ENCODE results near the gene C13orf46. TPM values are rescaled to one million over a fixed set of nuclear protein-coding genes. Genes with fewer than 3 reads are reported as not detected.

The C13orf46 gene
- total and polyA plus RNA-seq, 4 donors: 1.1 to 11.3 (median 6.4) TPM

GRCh38 chr13:114005206-114005724 lies 31.4 kb upstream of the C13orf46 start:
- H3K36me3 ChIP-seq (ENCODE audit: control insufficient read depth in 4 of 4, insufficient read depth in 4 of 4, low read length in 4 of 4): peaks cover 0 to 29% (median 3%) of the 10 kb centered on the region in 4 donors
- WGBS, 2 donors: 84 to 89% methylated on average over 14 to 15 of the region's 15 CpGs
- H3K4me3 ChIP-seq: no peak overlapping the region
- no peaks in the 10 kb centered on the region for H3K27me3 ChIP-seq (ENCODE audit: control insufficient read depth in 3 of 3, insufficient read depth in 3 of 3, low read length in 2 of 3)
- DNase-seq (no peak), ATAC-seq (ENCODE audit: insufficient read depth, low FRiP score) (no peak)
- no peak overlapping the region for H3K27ac ChIP-seq (ENCODE audit: low read depth in 1 of 2, low read length in 1 of 2)
- no peaks in the 10 kb centered on the region for H3K9me3 ChIP-seq (ENCODE audit: control insufficient read depth in 4 of 4, insufficient read depth in 3 of 4, low read length in 3 of 4)
- H3K4me1 ChIP-seq (ENCODE audit: control insufficient read depth in 5 of 5, insufficient read depth in 5 of 5, low read length in 5 of 5): no peaks in the 10 kb centered on the region
- H3K9ac ChIP-seq (ENCODE audit: insufficient read depth in 1 of 2, low read length in 2 of 2): no peak overlapping the region
- TF ChIP-seq CTCF (IDR thresholded peaks at IDR 0.05; ENCODE audit: control extremely low read depth, extremely low read depth): no peak

- 88 to 90% methylated on average over 41 of the region's 41 CpGs for WGBS, 2 donors
- peaks cover 0 to 26% (median 0%) of the 10 kb centered on the region in 4 donors for H3K36me3 ChIP-seq (ENCODE audit: control insufficient read depth in 4 of 4, insufficient read depth in 4 of 4, low read length in 4 of 4)
- TF ChIP-seq CTCF (IDR thresholded peaks at IDR 0.05; ENCODE audit: control extremely low read depth, extremely low read depth): no peak
- no peak overlapping the region for H3K9ac ChIP-seq (ENCODE audit: insufficient read depth in 1 of 2, low read length in 2 of 2)
- no peaks in the 10 kb centered on the region for H3K27me3 ChIP-seq (ENCODE audit: control insufficient read depth in 3 of 3, insufficient read depth in 3 of 3, low read length in 2 of 3)
- no peak overlapping the region for H3K27ac ChIP-seq (ENCODE audit: low read depth in 1 of 2, low read length in 1 of 2)
- H3K4me3 ChIP-seq: no peak overlapping the region
- no peaks in the 10 kb centered on the region for H3K9me3 ChIP-seq (ENCODE audit: control insufficient read depth in 4 of 4, insufficient read depth in 3 of 4, low read length in 3 of 4)
- DNase-seq (no peak), ATAC-seq (ENCODE audit: insufficient read depth, low FRiP score) (peak; percentile 53)
- no peaks in the 10 kb centered on the region for H3K4me1 ChIP-seq (ENCODE audit: control insufficient read depth in 5 of 5, insufficient read depth in 5 of 5, low read length in 5 of 5)
Observed at GRCh38 chr13:114004420-114005205, 30.7 kb upstream of the C13orf46 start.

GRCh38 chr13:114002771-114003321 lies 29.0 kb upstream of the C13orf46 start:
- ATAC-seq (ENCODE audit: insufficient read depth, low FRiP score) (no peak), DNase-seq (no peak)
- peaks cover 0 to 8% (median 1%) of the 10 kb centered on the region in 5 donors for H3K4me1 ChIP-seq (ENCODE audit: control insufficient read depth in 5 of 5, insufficient read depth in 5 of 5, low read length in 5 of 5)
- no peak overlapping the region for H3K9ac ChIP-seq (ENCODE audit: insufficient read depth in 1 of 2, low read length in 2 of 2)
- no peak overlapping the region for H3K27ac ChIP-seq (ENCODE audit: low read depth in 1 of 2, low read length in 1 of 2)
- peaks cover 0 to 23% (median 0%) of the 10 kb centered on the region in 4 donors for H3K36me3 ChIP-seq (ENCODE audit: control insufficient read depth in 4 of 4, insufficient read depth in 4 of 4, low read length in 4 of 4)
- H3K4me3 ChIP-seq: no peak overlapping the region
- no peaks in the 10 kb centered on the region for H3K27me3 ChIP-seq (ENCODE audit: control insufficient read depth in 3 of 3, insufficient read depth in 3 of 3, low read length in 2 of 3)
- TF ChIP-seq CTCF (IDR thresholded peaks at IDR 0.05; ENCODE audit: control extremely low read depth, extremely low read depth): no peak
- H3K9me3 ChIP-seq (ENCODE audit: control insufficient read depth in 4 of 4, insufficient read depth in 3 of 4, low read length in 3 of 4): no peaks in the 10 kb centered on the region
- WGBS, 2 donors: 91 to 95% methylated on average over 24 of the region's 24 CpGs

Measured in lung (tissue), 12 donors.